ENCODE data around the gene TJP2.

- no peak for TF ChIP-seq CTCF (IDR thresholded peaks at IDR 0.05; ENCODE audit: extremely low read depth in 1 of 2, insufficient read depth in 1 of 2, low read depth in 1 of 2, low read length in 2 of 2)
- no peak for TF ChIP-seq MYC (IDR thresholded peaks at IDR 0.05; ENCODE audit: low read depth, low read length)
Observed at GRCh38 chr9:69180200-69180599, 6.1 kb downstream of the TJP2 start.

Data from endothelial cell of umbilical vein (primary cell).